Measurements from ENCODE around the gene ABCC4.

Gene ABCC4

DNA sequence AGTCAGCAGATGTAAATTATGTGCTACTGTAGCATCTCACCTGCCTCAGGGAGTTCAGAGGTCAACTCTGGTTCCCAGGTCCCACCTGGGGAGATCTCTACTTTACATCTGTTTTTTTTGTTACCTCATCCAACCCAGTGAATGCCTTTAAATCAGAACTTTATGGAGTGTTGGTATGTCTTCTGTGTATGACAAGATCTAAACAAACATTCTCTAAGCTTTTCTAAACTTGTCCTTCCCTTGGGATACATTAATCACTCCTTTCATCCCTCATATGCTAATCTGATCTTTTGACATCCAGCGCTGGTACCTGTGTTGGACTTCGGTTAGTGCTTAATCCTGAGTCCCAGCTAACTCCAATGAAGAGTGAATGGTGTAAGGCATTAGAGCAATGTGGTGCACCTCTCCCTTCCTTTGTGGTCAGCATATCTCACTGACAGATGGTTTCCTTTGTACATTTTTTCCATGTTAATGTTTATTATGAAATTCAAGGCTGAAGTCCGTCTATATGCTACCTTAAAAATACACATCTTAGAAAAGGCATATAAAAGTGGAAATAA lies 213.4 kb downstream of the ABCC4 start:
- no peak for DNase-seq (ENCODE audit: low spot score)
- Mint-ChIP-seq H3K9me3 (peaks cover 12% of the 10 kb centered on the region), H3K4me1 (ENCODE audit: low read depth) (peaks cover 6% of the 10 kb centered on the region), H3K27ac (no peak overlapping the region), H3K27me3 (ENCODE audit: low read depth) (no peaks in the 10 kb centered on the region), H3K36me3 (ENCODE audit: low read depth) (peaks cover 12% of the 10 kb centered on the region), H3K4me3 (no peak overlapping the region)

DNA sequence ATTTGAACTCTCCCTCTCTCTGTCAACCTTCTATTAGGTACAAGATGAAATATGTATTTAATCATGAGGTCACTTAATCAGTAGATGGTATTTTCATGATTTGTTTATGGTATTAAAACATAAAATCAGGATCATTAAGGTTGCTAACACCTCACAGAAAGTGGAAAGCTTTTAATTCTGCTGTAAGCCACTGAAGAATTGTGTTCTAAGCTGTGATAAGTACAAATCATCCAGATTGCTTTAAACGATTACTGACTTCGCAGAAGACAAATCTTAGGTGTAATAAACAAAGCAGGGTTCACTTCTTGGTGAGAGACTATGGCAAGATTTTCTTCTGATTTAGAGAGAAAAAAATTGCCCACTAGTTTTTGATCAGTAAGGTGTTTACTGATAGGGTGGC lies 214.5 kb downstream of the ABCC4 start:
- Mint-ChIP-seq H3K9me3 (peaks cover 3% of the 10 kb centered on the region), H3K27ac (no peak overlapping the region), H3K4me3 (no peak overlapping the region), H3K36me3 (ENCODE audit: low read depth) (peaks cover 10% of the 10 kb centered on the region), H3K27me3 (ENCODE audit: low read depth) (no peaks in the 10 kb centered on the region), H3K4me1 (ENCODE audit: low read depth) (peaks cover 6% of the 10 kb centered on the region)
- no peak for DNase-seq (ENCODE audit: low spot score)

DNA sequence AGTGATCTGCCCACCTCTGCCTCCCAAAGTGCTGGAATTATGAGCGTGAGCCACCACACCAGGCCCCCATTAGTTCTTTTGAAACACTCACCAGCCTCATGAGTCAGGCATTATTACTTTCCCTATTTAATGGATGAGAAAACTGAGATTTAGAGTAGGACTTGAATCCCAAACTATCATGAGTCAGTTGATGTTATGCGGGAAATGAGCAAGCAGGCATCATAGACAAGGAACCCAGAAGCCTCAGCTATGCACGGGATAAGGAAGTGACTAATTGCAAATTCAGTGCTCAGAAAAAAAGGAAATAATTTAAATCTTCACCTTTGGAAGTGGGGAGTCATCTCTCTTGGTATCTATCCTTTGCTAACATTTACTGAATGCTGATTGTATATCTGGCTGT lies 217.5 kb downstream of the ABCC4 start:
- no peak for DNase-seq (ENCODE audit: low spot score)
- H3K4me3 Mint-ChIP-seq: no peak overlapping the region
- no peaks in the 10 kb centered on the region for H3K9me3 Mint-ChIP-seq
- peaks cover 6% of the 10 kb centered on the region for H3K4me1 Mint-ChIP-seq (ENCODE audit: low read depth)
- peaks cover 4% of the 10 kb centered on the region for H3K36me3 Mint-ChIP-seq (ENCODE audit: low read depth)
- H3K27ac Mint-ChIP-seq: no peak overlapping the region
- no peaks in the 10 kb centered on the region for H3K27me3 Mint-ChIP-seq (ENCODE audit: low read depth)

DNA sequence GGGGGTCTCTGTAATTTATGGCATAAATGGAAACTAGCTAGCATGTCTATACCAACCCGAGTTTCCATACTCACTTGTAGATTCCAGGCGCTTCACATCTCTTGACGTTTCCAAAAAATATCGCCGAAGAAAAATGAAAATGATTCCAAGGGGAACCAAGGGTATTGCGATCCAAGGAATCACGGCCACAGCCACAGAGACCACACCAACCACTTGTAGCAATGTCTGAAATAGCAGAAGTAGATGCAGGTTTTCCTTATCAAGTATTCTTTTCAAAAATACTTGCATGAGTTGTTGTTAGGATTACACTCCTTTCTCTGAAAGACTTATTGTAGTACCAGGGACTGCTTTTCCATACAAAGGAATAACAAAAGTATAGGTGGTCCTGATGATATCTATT lies 218.2 kb downstream of the ABCC4 start:
- no peak overlapping the region for H3K4me3 Mint-ChIP-seq
- H3K9me3 Mint-ChIP-seq: no peaks in the 10 kb centered on the region
- no peak for DNase-seq (ENCODE audit: low spot score)
- no peak overlapping the region for H3K27ac Mint-ChIP-seq
- peaks cover 4% of the 10 kb centered on the region for H3K36me3 Mint-ChIP-seq (ENCODE audit: low read depth)
- peaks cover 4% of the 10 kb centered on the region for H3K4me1 Mint-ChIP-seq (ENCODE audit: low read depth)
- H3K27me3 Mint-ChIP-seq (ENCODE audit: low read depth): no peaks in the 10 kb centered on the region

DNA sequence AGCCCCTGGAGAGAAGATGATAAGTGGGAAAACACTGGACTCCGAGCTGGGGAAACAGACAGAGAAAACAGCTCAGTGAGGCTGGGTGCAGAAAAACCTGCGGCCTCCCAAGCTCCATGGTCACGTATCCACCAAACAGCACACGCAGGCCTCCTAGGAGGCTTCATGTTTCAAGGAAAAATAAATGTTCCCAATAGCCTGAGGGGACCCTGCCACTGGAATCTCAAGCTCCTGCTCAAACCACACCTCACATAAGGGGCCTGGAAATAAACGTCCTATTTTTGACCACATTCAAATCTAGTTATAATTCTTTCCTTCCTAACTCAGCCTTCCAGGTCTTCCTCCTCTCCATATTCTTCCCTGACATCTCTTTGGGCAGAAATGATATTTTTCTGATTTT lies 225.7 kb downstream of the ABCC4 start:
- H3K27me3 Mint-ChIP-seq (ENCODE audit: low read depth): no peaks in the 10 kb centered on the region
- DNase-seq (ENCODE audit: low spot score): no peak
- H3K4me1 Mint-ChIP-seq (ENCODE audit: low read depth): no peaks in the 10 kb centered on the region
- H3K4me3 Mint-ChIP-seq: no peak overlapping the region
- peaks cover 8% of the 10 kb centered on the region for H3K36me3 Mint-ChIP-seq (ENCODE audit: low read depth)
- no peaks in the 10 kb centered on the region for H3K9me3 Mint-ChIP-seq
- H3K27ac Mint-ChIP-seq: no peak overlapping the region

DNA sequence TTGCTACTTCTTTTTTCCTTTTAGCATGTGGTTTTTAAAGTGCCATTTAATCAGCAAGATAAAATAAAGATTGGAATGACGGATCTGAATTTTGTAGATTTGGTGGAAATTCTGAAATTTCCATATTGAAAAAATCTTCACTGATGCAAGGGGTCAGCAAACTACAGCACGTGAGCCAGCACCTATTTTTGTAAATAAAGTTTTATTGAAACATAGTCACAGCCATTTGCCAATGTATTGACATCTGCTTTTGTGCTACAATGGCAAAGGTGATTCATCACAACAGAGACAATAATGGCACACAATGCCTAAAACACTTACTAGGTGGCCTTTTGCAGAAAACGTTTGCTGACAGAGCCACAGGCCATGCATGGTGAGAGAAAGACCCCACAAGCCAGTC lies 226.4 kb downstream of the ABCC4 start:
- H3K4me1 Mint-ChIP-seq (ENCODE audit: low read depth): no peaks in the 10 kb centered on the region
- no peak overlapping the region for H3K27ac Mint-ChIP-seq
- no peak overlapping the region for H3K4me3 Mint-ChIP-seq
- no peak for DNase-seq (ENCODE audit: low spot score)
- H3K9me3 Mint-ChIP-seq: no peaks in the 10 kb centered on the region
- H3K27me3 Mint-ChIP-seq (ENCODE audit: low read depth): no peaks in the 10 kb centered on the region
- H3K36me3 Mint-ChIP-seq (ENCODE audit: low read depth): peaks cover 12% of the 10 kb centered on the region

DNA sequence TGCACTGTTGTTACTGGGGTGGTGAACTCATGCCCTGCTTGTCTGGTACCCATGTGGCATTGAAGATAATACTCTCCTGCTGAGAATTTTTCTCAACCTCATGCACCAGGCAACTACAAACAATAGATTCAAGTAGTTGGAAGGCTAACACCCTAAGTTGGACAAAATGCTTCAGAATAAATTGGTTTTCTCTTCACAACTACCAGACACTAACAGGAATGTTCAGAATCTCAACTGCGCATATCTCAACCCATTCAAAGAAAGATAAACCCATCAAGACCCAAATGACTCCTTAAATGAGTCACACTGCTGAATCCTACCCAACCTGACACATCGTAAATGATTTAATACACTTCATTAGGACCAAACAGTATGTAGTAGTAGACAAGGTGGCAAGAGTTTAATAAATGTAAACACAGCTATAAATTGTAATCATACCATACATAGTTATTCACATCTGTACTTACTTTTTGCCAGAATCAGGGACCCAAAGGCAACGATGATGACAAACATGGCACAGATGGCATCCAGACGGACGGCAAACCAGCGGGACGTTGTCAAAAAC lies 227.4 kb downstream of the ABCC4 start:
- H3K36me3 Mint-ChIP-seq (ENCODE audit: low read depth): peaks cover 17% of the 10 kb centered on the region
- H3K9me3 Mint-ChIP-seq: no peaks in the 10 kb centered on the region
- no peak overlapping the region for H3K4me3 Mint-ChIP-seq
- no peak overlapping the region for H3K27ac Mint-ChIP-seq
- H3K4me1 Mint-ChIP-seq (ENCODE audit: low read depth): no peaks in the 10 kb centered on the region
- H3K27me3 Mint-ChIP-seq (ENCODE audit: low read depth): no peaks in the 10 kb centered on the region
- no peak for DNase-seq (ENCODE audit: low spot score)

DNA sequence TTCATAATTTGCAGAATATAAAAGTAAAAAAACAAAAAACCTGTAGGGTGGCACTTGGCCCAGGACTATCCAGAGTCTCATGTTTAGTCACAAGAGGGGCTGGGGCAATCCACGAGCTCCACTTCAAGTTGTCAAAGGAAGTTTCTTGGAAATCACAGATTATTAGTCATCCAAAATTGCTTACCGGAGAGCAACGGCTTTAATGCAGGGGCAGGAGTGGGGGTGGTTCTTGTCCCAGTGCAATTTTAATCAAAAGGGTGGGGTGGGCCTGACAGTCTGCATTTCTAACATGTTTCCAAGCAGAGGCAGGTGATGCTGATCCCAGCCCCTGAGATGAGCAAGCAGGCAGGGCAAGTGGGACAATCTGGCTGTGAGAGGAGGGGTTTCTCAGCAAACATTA lies 233.9 kb downstream of the ABCC4 start:
- Mint-ChIP-seq H3K36me3 (ENCODE audit: low read depth) (peaks cover 13% of the 10 kb centered on the region), H3K4me3 (no peak overlapping the region), H3K27me3 (ENCODE audit: low read depth) (no peaks in the 10 kb centered on the region), H3K27ac (no peak overlapping the region), H3K9me3 (no peaks in the 10 kb centered on the region), H3K4me1 (ENCODE audit: low read depth) (no peaks in the 10 kb centered on the region)
- no peak for DNase-seq (ENCODE audit: low spot score)

DNA sequence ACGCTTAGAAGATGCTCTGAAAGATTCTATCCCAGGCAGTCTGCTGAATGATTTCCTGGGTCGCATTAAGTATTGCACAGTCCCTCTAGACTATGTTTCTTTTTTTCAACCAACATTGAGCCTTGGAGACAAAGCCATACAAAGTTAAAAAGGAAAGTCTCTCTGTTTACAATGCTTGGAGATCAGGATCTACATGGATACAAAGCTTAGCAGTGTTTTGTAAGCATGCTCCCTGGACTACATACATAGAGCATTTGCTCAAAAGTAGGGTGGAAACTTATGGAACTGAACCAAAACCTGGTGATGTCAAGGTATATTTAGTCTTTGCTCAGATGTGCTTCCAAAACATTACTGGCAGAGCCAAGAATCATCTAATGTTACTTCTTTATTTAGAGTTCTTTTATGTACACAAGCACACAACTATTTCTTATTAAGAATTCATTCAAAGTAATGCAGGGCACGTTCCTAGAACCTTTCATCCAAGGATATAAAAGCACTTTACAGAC lies 241.2 kb downstream of the ABCC4 start:
- no peaks in the 10 kb centered on the region for H3K9me3 Mint-ChIP-seq
- no peak overlapping the region for H3K4me3 Mint-ChIP-seq
- H3K36me3 Mint-ChIP-seq (ENCODE audit: low read depth): no peaks in the 10 kb centered on the region
- no peaks in the 10 kb centered on the region for H3K4me1 Mint-ChIP-seq (ENCODE audit: low read depth)
- DNase-seq (ENCODE audit: low spot score): no peak
- H3K27ac Mint-ChIP-seq: no peak overlapping the region
- no peaks in the 10 kb centered on the region for H3K27me3 Mint-ChIP-seq (ENCODE audit: low read depth)

DNA sequence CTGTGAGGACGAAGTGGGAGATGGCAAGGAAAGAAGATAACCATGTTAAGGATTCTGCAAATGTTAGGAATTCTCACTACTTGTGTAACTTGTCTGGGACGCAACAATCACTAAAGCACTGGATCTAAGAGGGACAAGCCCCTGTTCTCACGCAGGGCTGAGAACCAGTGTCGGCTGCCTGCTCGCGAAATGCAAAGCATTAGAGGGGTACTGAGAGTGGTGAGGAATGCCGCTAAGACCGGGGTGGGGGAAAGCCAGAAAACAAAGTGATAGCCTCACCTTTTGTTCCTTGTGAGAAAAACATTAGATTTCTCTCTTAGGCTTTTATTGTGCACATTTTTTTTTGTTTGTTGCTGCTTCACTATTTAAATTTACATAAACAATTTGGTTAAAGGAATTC lies 241.9 kb downstream of the ABCC4 start:
- H3K4me3 Mint-ChIP-seq: no peak overlapping the region
- DNase-seq (ENCODE audit: low spot score): no peak
- no peaks in the 10 kb centered on the region for H3K36me3 Mint-ChIP-seq (ENCODE audit: low read depth)
- no peaks in the 10 kb centered on the region for H3K9me3 Mint-ChIP-seq
- no peaks in the 10 kb centered on the region for H3K27me3 Mint-ChIP-seq (ENCODE audit: low read depth)
- no peaks in the 10 kb centered on the region for H3K4me1 Mint-ChIP-seq (ENCODE audit: low read depth)
- no peak overlapping the region for H3K27ac Mint-ChIP-seq

DNA sequence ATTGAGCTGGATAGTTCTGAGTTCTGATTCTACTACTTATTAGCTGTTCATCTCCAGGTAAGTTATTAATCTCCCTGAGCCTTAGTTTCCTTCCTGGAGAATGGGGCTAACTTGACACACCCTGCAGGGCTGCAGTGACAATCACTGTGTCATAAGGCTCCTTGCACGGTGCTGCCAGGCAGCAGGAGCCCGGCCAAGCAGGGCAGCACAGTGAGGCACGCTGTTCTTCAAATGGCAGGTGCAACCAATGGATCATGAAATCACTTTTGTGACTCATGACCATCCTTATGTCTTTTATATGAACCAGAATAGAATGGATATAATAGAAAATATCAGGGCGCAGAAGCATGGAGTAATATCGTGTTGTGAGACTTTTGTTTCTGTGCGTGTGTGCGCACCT lies 242.6 kb downstream of the ABCC4 start:
- Mint-ChIP-seq H3K9me3 (no peaks in the 10 kb centered on the region), H3K27me3 (ENCODE audit: low read depth) (no peaks in the 10 kb centered on the region), H3K4me3 (no peak overlapping the region), H3K36me3 (ENCODE audit: low read depth) (no peaks in the 10 kb centered on the region), H3K27ac (no peak overlapping the region), H3K4me1 (ENCODE audit: low read depth) (no peaks in the 10 kb centered on the region)
- no peak for DNase-seq (ENCODE audit: low spot score)

DNA sequence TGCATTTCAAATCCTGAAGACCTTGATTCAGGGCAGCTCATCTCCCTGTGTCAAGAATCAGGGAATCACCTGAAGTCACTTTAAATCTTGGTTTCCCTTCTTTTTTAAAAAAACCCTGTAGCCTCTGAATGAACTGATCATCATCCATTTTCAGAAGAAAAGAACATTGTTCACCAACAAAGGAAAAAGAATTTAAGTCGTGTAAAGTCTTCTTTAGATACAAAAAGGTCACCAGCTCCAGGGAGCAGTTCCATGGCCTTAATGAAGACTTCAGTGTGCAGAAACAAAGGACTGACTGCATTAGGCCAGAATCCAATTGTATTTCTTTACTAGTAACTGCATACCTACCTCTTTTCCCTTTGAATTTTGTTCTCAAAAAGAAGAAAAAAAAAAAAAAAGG lies 245.0 kb downstream of the ABCC4 start:
- Mint-ChIP-seq H3K36me3 (ENCODE audit: low read depth) (no peaks in the 10 kb centered on the region), H3K9me3 (no peaks in the 10 kb centered on the region), H3K27ac (no peak overlapping the region), H3K27me3 (ENCODE audit: low read depth) (no peaks in the 10 kb centered on the region), H3K4me3 (no peak overlapping the region), H3K4me1 (ENCODE audit: low read depth) (peaks cover 1% of the 10 kb centered on the region)
- DNase-seq (ENCODE audit: low spot score): no peak

DNA sequence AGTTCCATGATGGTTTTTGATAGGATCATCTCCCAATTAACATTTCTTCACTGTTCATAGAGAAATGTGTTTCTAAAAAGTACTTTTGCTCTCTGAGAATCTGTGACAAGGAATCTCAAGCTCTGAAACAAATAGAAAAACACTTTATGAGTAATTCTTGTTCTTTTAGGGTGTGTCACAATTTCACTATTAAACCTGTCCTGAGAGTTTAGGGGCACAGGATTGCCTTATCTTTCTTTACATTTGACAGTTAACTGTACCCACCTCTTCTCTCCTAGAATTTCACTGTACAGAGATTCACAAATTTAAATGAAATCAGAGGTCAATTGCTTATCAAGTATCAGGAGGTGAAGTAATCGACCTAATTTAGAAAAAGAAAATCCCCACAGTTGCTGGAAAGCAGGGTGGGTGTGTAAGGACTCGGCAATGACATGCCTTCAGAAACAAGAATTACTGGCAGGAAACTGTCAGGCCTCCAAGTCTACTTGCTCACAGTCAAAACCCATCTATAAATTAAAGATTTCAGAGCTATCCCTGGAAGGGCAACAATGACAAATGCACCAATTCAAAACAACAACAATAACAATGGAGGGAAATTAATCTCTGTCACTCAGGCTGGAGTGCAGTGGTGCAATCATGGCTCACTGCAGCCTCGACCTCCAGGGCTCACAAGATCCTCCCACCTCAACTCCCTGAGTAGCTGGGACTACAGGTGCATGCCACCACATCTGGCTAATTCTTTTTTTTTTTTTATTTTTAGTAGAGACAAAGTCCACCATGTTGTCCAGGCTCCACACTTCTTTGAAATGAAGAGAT lies 250.2 kb downstream of the ABCC4 start:
- Mint-ChIP-seq H3K27me3 (ENCODE audit: low read depth) (no peaks in the 10 kb centered on the region), H3K27ac (peak overlapping the region; percentile 71), H3K4me3 (peak overlapping the region; percentile 8), H3K9me3 (no peaks in the 10 kb centered on the region), H3K36me3 (ENCODE audit: low read depth) (peaks cover 5% of the 10 kb centered on the region), H3K4me1 (ENCODE audit: low read depth) (peaks cover 18% of the 10 kb centered on the region)
- DNase-seq (ENCODE audit: low spot score): peak; percentile 51

DNA sequence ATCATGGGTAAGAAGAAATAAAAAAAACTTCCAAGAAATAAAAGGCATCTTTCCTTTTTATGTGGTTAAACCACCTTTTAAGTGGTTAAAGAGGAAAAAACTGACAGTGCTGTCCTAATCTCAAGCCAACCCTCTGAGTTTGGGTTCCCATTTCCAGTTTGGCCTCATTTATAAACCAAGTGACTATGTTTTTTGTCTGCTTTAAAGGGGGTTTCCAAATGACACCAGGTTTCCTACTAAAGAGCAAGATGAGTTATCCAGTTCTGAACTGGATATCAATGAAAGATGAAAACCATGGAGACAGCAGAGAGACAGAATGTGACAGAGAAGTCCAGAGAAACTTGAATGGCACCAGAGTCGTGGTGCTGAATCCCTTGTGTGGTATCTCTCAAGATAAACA lies 251.5 kb downstream of the ABCC4 start:
- Mint-ChIP-seq H3K36me3 (ENCODE audit: low read depth) (peaks cover 9% of the 10 kb centered on the region), H3K4me1 (ENCODE audit: low read depth) (peaks cover 18% of the 10 kb centered on the region), H3K4me3 (no peak overlapping the region), H3K27ac (peak overlapping the region; percentile 60), H3K27me3 (ENCODE audit: low read depth) (no peaks in the 10 kb centered on the region), H3K9me3 (no peaks in the 10 kb centered on the region)
- DNase-seq (ENCODE audit: low spot score): peak; percentile 7

Data from T-helper 2 cell treated with Interferon-gamma antibody and Interleukin-4, amounts not matched to agents 5 μg/mL and 100 μg/mL, for 36 hours (primary cell).